ENCODE data around the gene SERPINA4. TPM values are rescaled to one million over a fixed set of nuclear protein-coding genes. Genes with fewer than 3 reads are reported as not detected.

The SERPINA4 gene
- total and polyA plus RNA-seq, 2 of the 13 experiments (the other 11 are each of a cell fraction or from before 2014, with no cell fraction given): 39.1 to 57.8 TPM

DNA sequence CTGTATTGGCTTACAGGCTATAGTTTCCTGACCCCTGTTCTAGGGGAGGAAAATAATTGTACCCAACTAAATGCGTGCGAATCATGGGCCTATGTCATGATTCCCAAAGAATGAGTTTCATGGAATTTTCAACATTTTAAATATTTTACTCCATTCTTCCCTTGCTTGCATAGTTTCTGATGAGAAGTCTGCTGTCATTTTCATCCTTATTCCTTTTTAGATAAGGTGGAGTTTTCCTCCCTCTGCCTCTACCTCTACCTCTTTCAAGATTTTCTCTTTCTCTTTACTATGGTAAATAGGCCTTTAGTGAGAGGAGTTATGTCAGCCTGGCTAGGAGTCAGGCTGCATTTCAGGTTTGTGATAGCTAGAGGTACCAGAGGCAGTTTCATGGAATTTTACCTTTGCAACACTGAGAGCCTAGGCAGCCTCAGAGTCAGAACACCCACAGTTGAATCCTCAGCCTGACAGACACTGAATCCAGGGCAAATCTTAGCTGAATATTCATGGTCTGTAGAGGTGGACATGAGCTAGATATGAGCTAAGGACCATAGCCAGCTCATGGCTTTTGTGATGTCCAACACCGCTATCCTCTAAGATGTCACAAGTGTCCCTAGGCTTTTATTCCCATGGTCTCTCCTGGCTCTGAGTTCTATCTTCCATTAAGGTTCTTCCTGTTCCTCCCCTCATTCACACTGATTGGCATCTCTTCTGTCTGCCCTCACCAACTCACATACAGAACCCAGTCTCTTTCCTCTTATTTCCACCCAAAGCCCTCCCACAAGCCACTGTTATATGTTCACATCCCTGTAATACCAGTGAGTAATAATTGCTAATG, 57.0 kb downstream of the SERPINA4 start:
- in situ Hi-C loops (cut with HindIII; ENCODE audit: extremely low pct_ligation_motif_present, low pct_unique_long_range_greater_than_20kb) (no loop called here), intact Hi-C loops (cut with micrococcal nuclease; ENCODE audit: unreplicated experiment) (loop anchor here (5.0 kb wide), 2 partner anchors 36 to 64 kb away; partner anchors contain the start of gene SERPINA5)
- Histone ChIP-seq H3K27me3 (ENCODE audit: control insufficient read depth in 1 of 2, insufficient read depth in 2 of 2, low read length in 2 of 2) (no peaks in the 10 kb centered on the region; a peak in 1 of 5 replicates), H3K79me2 (ENCODE audit: insufficient read depth, low read length) (peaks cover 45% of the 10 kb centered on the region), H3K4me3 (replicated peaks in 1 of 3; ENCODE audit: insufficient read depth in 1 of 3, low read depth in 2 of 3, low read length in 3 of 3) (peak overlapping the region in 1 of 3 experiments; percentile 20; a peak in 1 of 6 replicates), H3K9me3 (ENCODE audit: low read length) (peaks cover 17% of the 10 kb centered on the region), H4K20me1 (ENCODE audit: insufficient read depth, low read length) (peaks cover 57% of the 10 kb centered on the region; the same call in 1 of the 2 replicates), H3K36me3 (replicated peaks in 1 of 2; ENCODE audit: control insufficient read depth in 1 of 2, insufficient read depth in 2 of 2, low read length in 2 of 2) (peaks cover 43 to 90% of the 10 kb centered on the region in 2 experiments), H3K9ac (ENCODE audit: insufficient read depth, low read depth, low read length) (no peak overlapping the region), H3K4me1 (ENCODE audit: insufficient read depth, low read length) (peaks cover 74% of the 10 kb centered on the region), H3K4me2 (ENCODE audit: low read depth, low read length) (peak overlapping the region; percentile 97), H3K27ac (ENCODE audit: extremely low read length, insufficient read depth, low read length) (no peak overlapping the region), H2AFZ (ENCODE audit: low read length) (no peak overlapping the region)
- DNase-seq (ENCODE audit: low spot score): no peak
- 98% methylated on average over 3 of the region's 3 CpGs for WGBS (ENCODE audit: low lambda C conversion rate)
- no peak for FAIRE-seq
- BruUV-seq (replicated peaks): no TSS peak
- CTCF ChIA-PET (ENCODE audit: low intra/inter-chr PET ratio, low total read pairs): no interaction called here
- ATAC-seq: no peak
- POLR2A ChIA-PET: interaction anchor here (0.9 to 19.0 kb wide), 8 partner anchors 19 to 96 kb away, joined by 3 to 638 read pairs (median 4); partner anchors contain the start of genes SERPINA4 and SERPINA5
- TF ChIP-seq, protein P1, sequence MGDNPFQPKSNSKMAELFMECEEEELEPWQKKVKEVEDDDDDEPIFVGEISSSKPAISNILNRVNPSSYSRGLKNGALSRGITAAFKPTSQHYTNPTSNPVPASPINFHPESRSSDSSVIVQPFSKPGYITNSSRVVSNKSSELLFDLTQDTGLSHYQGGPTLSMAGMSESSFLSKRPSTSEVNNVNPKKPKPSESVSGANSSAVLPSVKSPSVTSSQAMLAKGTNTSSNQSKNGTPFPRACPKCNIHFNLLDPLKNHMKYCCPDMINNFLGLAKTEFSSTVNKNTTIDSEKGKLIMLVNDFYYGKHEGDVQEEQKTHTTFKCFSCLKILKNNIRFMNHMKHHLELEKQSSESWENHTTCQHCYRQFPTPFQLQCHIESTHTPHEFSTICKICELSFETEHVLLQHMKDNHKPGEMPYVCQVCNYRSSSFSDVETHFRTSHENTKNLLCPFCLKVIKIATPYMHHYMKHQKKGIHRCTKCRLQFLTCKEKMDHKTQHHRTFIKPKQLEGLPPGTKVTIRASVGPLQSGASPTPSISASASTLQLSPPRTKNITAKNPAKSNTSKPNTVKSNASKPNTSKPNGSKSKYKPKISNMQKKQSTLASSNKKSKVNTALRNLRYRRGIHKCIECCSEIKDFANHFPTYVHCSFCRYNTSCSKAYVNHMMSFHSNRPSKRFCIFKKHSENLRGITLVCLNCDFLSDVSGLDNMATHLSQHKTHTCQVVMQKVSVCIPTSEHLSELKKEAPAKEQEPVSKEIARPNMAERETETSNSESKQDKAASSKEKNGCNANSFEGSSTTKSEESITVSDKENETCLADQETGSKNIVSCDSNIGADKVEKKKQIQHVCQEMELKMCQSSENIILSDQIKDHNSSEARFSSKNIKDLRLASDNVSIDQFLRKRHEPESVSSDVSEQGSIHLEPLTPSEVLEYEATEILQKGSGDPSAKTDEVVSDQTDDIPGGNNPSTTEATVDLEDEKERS (CRISPR knock-in tag; IDR thresholded peaks at IDR 0.05): peak; percentile 70; the same call in 1 of the 2 replicates
- TF ChIP-seq, protein P2, sequence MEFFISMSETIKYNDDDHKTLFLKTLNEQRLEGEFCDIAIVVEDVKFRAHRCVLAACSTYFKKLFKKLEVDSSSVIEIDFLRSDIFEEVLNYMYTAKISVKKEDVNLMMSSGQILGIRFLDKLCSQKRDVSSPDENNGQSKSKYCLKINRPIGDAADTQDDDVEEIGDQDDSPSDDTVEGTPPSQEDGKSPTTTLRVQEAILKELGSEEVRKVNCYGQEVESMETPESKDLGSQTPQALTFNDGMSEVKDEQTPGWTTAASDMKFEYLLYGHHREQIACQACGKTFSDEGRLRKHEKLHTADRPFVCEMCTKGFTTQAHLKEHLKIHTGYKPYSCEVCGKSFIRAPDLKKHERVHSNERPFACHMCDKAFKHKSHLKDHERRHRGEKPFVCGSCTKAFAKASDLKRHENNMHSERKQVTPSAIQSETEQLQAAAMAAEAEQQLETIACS (CRISPR knock-in tag; IDR thresholded peaks at IDR 0.05): no peak
- TF ChIP-seq ZNF644 (CRISPR knock-in tag; IDR thresholded peaks at IDR 0.05; ENCODE audit: low read depth): no peak
- 0 out of 2 replicates have a peak, but pooled peaks have one; percentile 21 for TF ChIP-seq KLF6 (CRISPR knock-in tag; IDR thresholded peaks at IDR 0.05)
- TF ChIP-seq, protein P3, sequence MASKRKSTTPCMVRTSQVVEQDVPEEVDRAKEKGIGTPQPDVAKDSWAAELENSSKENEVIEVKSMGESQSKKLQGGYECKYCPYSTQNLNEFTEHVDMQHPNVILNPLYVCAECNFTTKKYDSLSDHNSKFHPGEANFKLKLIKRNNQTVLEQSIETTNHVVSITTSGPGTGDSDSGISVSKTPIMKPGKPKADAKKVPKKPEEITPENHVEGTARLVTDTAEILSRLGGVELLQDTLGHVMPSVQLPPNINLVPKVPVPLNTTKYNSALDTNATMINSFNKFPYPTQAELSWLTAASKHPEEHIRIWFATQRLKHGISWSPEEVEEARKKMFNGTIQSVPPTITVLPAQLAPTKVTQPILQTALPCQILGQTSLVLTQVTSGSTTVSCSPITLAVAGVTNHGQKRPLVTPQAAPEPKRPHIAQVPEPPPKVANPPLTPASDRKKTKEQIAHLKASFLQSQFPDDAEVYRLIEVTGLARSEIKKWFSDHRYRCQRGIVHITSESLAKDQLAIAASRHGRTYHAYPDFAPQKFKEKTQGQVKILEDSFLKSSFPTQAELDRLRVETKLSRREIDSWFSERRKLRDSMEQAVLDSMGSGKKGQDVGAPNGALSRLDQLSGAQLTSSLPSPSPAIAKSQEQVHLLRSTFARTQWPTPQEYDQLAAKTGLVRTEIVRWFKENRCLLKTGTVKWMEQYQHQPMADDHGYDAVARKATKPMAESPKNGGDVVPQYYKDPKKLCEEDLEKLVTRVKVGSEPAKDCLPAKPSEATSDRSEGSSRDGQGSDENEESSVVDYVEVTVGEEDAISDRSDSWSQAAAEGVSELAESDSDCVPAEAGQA (IDR thresholded peaks at IDR 0.05; ENCODE audit: low read depth): no peak
- TF ChIP-seq, protein P3 (CRISPR knock-in tag; IDR thresholded peaks at IDR 0.05; ENCODE audit: borderline replicate concordance): no peak
- TF ChIP-seq, protein P4, sequence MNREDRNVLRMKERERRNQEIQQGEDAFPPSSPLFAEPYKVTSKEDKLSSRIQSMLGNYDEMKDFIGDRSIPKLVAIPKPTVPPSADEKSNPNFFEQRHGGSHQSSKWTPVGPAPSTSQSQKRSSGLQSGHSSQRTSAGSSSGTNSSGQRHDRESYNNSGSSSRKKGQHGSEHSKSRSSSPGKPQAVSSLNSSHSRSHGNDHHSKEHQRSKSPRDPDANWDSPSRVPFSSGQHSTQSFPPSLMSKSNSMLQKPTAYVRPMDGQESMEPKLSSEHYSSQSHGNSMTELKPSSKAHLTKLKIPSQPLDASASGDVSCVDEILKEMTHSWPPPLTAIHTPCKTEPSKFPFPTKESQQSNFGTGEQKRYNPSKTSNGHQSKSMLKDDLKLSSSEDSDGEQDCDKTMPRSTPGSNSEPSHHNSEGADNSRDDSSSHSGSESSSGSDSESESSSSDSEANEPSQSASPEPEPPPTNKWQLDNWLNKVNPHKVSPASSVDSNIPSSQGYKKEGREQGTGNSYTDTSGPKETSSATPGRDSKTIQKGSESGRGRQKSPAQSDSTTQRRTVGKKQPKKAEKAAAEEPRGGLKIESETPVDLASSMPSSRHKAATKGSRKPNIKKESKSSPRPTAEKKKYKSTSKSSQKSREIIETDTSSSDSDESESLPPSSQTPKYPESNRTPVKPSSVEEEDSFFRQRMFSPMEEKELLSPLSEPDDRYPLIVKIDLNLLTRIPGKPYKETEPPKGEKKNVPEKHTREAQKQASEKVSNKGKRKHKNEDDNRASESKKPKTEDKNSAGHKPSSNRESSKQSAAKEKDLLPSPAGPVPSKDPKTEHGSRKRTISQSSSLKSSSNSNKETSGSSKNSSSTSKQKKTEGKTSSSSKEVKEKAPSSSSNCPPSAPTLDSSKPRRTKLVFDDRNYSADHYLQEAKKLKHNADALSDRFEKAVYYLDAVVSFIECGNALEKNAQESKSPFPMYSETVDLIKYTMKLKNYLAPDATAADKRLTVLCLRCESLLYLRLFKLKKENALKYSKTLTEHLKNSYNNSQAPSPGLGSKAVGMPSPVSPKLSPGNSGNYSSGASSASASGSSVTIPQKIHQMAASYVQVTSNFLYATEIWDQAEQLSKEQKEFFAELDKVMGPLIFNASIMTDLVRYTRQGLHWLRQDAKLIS (CRISPR knock-in tag; IDR thresholded peaks at IDR 0.05): 0 out of 2 replicates have a peak, but pooled peaks have one; percentile 26

Measured in HepG2 (cell line).